Thoracic aorta (tissue), 2 donors: ENCODE data around the gene PLEK. TPM values are rescaled to one million over a fixed set of nuclear protein-coding genes. Genes with fewer than 3 reads are reported as not detected.

ENCODE experiments used
- ATAC-seq: fragments of 150-250 bp; one replicate; pipeline ENCODE4 v1.8.0; 2017; ENCODE audit warnings: low read depth; ENCODE audit not compliant: insufficient number of reproducible peaks, low FRiP score
- DNase-seq: peaks from one replicate; pipeline ENCODE4 v3.0.0-alpha.2; 2020; ENCODE audit warnings: low spot score
- H3K27ac ChIP-seq, 2 donors: fragments of 200-600 bp; sonication (generic); 1 replicate in 1 of 2; 2 replicates in 1 of 2; pipeline ENCODE4 v1.5.1; 2016; ENCODE audit warnings: mild to moderate bottlenecking in 2 of 2, moderate library complexity in 2 of 2
- H3K27me3 ChIP-seq: fragments of 200-600 bp; sonication (generic); replicated peaks from 2 replicates; pipeline ENCODE4 v1.6.0; 2016; ENCODE audit warnings: mild to moderate bottlenecking; ENCODE audit not compliant: insufficient read depth
- H3K36me3 ChIP-seq: fragments of 200-600 bp; sonication (generic); one replicate; pipeline ENCODE4 v1.5.1; 2016
- H3K4me1 ChIP-seq, 2 donors: fragments of 200-600 bp; sonication (generic); 1 replicate in 1 of 2; 2 replicates in 1 of 2; pipeline versions ENCODE4 v1.5.1 to v1.6.0; 2016; ENCODE audit warnings: low read depth in 2 of 2, mild to moderate bottlenecking in 1 of 2; ENCODE audit not compliant: control insufficient read depth in 1 of 2
- H3K4me3 ChIP-seq: fragments of 200-600 bp; sonication (generic); 2 replicates; pipeline ENCODE4 v1.5.1; 2016; ENCODE audit warnings: mild to moderate bottlenecking
- H3K9me3 ChIP-seq: fragments of 200-600 bp; sonication (generic); 2 replicates; pipeline ENCODE4 v1.5.1; 2016
- CTCF ChIP-seq: fragments of 200-600 bp; sonication (generic); IDR thresholded peaks from one replicate; pipeline ENCODE4 v1.5.1; 2019; ENCODE audit warnings: antibody characterized with exemption
- total RNA-seq, 2 donors: library from RNA; depleted of rRNA; stranded (reverse); fragments of >200 nt; gene quantifications; one replicate each; pipeline versions ENCODE4 v1.1.0 to v1.2.3, GENCODE V29; 2016

The PLEK gene
- total RNA-seq, 2 donors from 2014 or later = 16.2 to 20.7 TPM

DNA sequence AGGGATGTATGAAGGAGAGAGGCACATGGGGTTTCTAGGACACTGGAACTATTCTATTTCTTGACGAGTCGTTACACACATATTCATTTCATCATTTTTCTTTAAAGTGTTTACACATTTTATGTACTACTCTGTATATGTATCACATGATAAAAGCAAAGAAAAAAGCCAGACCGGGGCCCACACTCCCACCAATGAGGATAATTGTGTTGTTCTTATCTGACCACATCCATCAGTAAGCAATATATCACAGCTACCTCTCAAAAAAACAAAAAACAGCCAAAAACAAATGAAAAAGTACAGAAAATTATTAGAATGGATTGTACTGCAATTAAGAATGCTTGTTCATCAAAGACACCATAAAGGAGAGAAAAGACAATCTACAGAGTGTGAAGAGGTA lies 31.2 kb upstream of the PLEK start:
- TF ChIP-seq CTCF = no peak
- Histone ChIP-seq H3K4me1 (no peaks in the 10 kb centered on the region), H3K27me3 (no peaks in the 10 kb centered on the region), H3K36me3 (no peaks in the 10 kb centered on the region), H3K4me3 (no peak overlapping the region), H3K9me3 (no peaks in the 10 kb centered on the region), H3K27ac (no peak overlapping the region)
- no peak for DNase-seq
- ATAC-seq = no peak

DNA sequence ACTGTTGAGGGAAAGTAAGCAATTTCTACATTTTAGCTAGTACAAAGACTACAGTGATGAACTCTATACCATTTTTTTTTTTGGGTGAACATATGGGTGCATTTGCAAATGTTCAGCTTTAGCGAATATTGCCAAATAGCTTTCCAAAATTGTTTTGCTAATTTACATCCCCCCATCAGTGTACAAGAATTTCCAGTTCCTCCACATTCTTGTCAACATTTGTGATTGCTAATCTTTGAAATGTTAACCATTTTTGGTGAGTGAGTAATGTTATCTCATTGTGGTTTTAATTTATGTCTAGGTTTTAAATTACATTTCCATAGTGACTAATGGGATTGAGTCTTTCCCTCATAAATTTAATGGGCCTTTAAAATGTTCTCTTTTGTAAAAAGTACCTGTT lies 28.9 kb upstream of the PLEK start:
- H3K27ac ChIP-seq = no peak overlapping the region
- H3K4me3 ChIP-seq = no peak overlapping the region
- no peaks in the 10 kb centered on the region for H3K9me3 ChIP-seq
- no peaks in the 10 kb centered on the region for H3K27me3 ChIP-seq
- no peaks in the 10 kb centered on the region for H3K36me3 ChIP-seq
- no peaks in the 10 kb centered on the region for H3K4me1 ChIP-seq
- DNase-seq = no peak
- no peak for ATAC-seq
- no peak for TF ChIP-seq CTCF

- DNase-seq = no peak
- no peak overlapping the region for H3K27ac ChIP-seq
- no peaks in the 10 kb centered on the region for H3K9me3 ChIP-seq
- H3K4me3 ChIP-seq = no peak overlapping the region
- H3K4me1 ChIP-seq = no peaks in the 10 kb centered on the region
- H3K27me3 ChIP-seq = no peaks in the 10 kb centered on the region
- no peak for ATAC-seq
- no peak for TF ChIP-seq CTCF
- no peaks in the 10 kb centered on the region for H3K36me3 ChIP-seq
These were observed 24.6 kb upstream of the PLEK start for GRCh38 chr2:68340226-68341061.

GRCh38 chr2:68341062-68341329 lies 24.1 kb upstream of the PLEK start:
- H3K9me3 ChIP-seq = no peaks in the 10 kb centered on the region
- no peak overlapping the region for H3K4me3 ChIP-seq
- H3K27me3 ChIP-seq = no peaks in the 10 kb centered on the region
- H3K36me3 ChIP-seq = no peaks in the 10 kb centered on the region
- H3K27ac ChIP-seq = no peak overlapping the region
- no peaks in the 10 kb centered on the region for H3K4me1 ChIP-seq
- no peak for TF ChIP-seq CTCF
- ATAC-seq = no peak
- no peak for DNase-seq

DNA sequence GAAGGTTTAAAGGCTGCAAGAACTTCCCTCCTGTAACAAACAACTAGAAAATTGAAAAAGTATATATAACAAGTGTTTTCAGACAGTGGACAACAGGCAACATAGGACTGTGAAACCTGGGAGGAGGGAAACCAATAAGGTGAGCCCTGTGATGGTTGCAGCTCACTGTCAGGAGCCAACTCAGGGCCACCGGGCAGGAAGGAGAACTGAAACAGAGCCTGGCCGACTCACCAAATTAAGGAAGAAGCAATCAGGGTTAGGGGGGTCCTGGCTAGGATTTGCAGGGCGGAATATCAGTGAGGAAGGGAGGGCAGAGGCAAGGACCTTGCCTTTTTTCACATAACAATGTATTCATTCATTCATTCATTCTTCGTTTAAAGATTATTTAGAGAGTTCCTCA lies 23.5 kb upstream of the PLEK start:
- Histone ChIP-seq H3K9me3 (no peaks in the 10 kb centered on the region), H3K4me3 (no peak overlapping the region), H3K27me3 (no peaks in the 10 kb centered on the region), H3K4me1 (no peaks in the 10 kb centered on the region), H3K36me3 (no peaks in the 10 kb centered on the region), H3K27ac (no peak overlapping the region)
- ATAC-seq (no peak), DNase-seq (no peak)
- no peak for TF ChIP-seq CTCF
